ENCODE measurements around the gene CCDC6. TPM values are rescaled to one million over a fixed set of nuclear protein-coding genes. Genes with fewer than 3 reads are reported as not detected.
"Not testable (repeated sequence)": the region's sequence is repeated elsewhere in the genome, so short reads cannot be mapped to it uniquely, and the experiment has no call there.

Gene CCDC6
- total RNA-seq, 1 donor from 2014 or later = 12.7 TPM

- no peak for DNase-seq (ENCODE audit: low read depth in 2 of 2)
Measured at GRCh38 chr10:59905731-59906416, 482 bp downstream of the CCDC6 start.

GRCh38 chr10:59905066-59905730 is 1.2 kb downstream of the CCDC6 start:
- peak; percentile 37 to 61 for DNase-seq (ENCODE audit: low read depth in 2 of 2)

DNA sequence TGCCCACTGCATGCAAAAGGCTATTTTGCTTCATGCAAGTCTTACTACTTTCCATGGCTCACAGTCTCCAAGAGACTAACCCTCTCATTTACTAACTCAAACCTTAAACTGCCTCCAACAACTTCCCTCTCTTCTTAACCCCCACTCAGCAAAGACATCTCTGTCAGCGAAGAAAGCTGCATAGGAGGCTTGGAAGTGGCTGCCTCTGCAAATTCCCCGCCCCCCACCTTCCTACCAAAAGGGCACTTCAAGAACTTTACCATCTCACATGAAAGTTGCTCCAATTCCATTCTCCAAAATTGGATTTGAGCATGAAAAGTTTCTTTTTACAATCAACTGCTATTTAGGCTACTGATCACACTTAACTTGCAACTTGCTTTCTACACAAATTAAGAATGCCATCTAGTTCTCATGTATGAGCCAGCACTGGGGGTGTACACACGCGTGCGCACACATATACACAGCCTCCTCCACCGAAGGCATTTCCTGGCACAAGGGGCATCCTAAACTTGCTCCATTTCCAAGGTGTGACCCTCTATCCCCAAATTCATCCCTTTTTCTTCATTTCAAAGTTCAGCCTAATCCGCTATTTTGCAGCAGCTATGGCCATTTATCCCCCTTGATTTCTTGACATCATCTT is 1.8 kb downstream of the CCDC6 start:
- no peak for DNase-seq (ENCODE audit: low read depth in 2 of 2)

- DNase-seq (ENCODE audit: low read depth in 2 of 2) = no peak
Measured at GRCh38 chr10:59903871-59904270, 2.5 kb downstream of the CCDC6 start.

DNA sequence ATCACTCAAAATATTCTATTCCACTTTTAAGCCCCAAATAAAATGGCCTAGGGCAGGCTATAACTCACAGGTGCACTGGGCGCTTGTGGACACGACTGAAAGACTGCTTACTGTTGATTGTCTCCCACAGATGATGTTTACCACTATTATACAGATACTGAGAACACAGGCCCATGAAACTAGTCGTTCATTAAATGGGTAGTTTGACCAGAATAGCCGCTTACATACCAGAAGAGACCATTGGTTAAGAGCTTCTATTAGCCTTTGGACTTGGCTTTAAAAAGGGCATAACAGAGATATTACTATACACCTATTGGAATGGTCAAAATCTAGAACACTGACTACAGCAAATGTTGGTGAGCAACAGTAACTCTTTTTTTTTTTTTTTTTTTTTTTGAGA is 4.3 kb downstream of the CCDC6 start:
- DNase-seq (ENCODE audit: low read depth in 2 of 2) = no peak

- DNase-seq (ENCODE audit: low read depth in 2 of 2) = no peak
Measured at GRCh38 chr10:59901470-59901869, 4.9 kb downstream of the CCDC6 start.

DNA sequence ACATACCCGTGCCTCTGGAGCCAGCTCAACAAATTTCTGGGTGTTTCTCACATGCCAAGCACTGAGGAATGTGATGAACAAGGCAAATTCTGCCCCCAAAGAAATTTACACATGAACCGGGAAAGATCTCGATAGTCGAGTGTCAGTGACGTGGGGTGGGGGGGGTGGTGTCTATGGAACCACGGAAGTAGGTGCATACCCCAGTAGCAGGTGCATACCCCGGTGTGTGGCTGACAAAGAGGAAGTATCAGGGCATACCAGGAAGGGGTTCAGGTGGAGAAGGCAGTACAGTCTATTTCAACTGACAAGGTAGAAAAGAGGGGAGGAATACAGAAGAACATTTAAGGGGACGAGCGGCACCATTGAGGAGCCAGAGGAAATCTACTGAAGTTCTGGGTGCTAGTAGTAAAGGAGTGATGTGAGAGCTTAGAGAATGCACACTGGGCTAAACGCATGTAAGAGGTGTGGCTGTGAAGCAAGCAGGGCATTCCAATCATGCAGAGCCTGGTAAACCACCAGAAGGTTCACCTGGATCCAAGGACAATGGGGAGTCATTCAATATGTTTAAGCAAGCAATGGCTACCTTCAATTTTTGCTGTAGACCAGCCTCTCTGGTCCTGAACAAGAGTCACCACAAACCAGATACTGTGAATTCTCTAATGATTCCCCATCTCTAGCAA is 6.2 kb downstream of the CCDC6 start:
- no peak for DNase-seq (ENCODE audit: low read depth in 2 of 2)

GRCh38 chr10:59898125-59898835 is 8.1 kb downstream of the CCDC6 start:
- no peak for DNase-seq (ENCODE audit: low read depth in 2 of 2)

- no peak for DNase-seq (ENCODE audit: low read depth in 2 of 2)
Measured at GRCh38 chr10:59896191-59896590, 10.2 kb downstream of the CCDC6 start.

- peak in 1 of 2 donors; percentile 46 for DNase-seq (ENCODE audit: low read depth in 2 of 2)
Measured at GRCh38 chr10:59895629-59896116, 10.7 kb downstream of the CCDC6 start.

- peak in 1 of 2 donors; percentile 12 for DNase-seq (ENCODE audit: low read depth in 2 of 2)
Measured at GRCh38 chr10:59894114-59894513, 12.2 kb downstream of the CCDC6 start.

DNA sequence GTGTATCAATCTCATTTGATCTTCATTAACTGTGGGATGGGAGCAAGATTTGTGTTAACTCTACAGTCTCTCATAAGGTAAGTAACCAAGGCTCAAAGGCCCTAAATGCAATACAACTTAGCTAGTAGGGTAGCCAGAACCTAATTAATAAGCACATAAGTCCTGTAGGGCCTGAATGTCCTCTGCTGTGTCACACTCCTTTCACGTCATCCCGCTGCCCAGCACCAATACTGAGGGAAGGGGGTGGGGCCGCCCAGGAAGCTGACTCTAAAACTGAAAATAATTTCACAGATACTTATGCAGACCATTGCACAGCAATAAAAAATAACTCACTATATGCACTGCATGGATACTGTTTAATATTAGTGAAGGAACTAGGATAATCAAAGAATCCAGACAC is 13.7 kb downstream of the CCDC6 start:
- no peak for DNase-seq (ENCODE audit: low read depth in 2 of 2)

GRCh38 chr10:59891936-59892335 is 14.4 kb downstream of the CCDC6 start:
- DNase-seq (ENCODE audit: low read depth in 2 of 2) = no peak

- DNase-seq (ENCODE audit: low read depth in 2 of 2) = no peak
Measured at GRCh38 chr10:59891349-59891748, 15.0 kb downstream of the CCDC6 start.

- DNase-seq (ENCODE audit: low read depth in 2 of 2) = peak in 1 of 2 donors; percentile 19
Measured at GRCh38 chr10:59888781-59889435, 17.4 kb downstream of the CCDC6 start.

DNA sequence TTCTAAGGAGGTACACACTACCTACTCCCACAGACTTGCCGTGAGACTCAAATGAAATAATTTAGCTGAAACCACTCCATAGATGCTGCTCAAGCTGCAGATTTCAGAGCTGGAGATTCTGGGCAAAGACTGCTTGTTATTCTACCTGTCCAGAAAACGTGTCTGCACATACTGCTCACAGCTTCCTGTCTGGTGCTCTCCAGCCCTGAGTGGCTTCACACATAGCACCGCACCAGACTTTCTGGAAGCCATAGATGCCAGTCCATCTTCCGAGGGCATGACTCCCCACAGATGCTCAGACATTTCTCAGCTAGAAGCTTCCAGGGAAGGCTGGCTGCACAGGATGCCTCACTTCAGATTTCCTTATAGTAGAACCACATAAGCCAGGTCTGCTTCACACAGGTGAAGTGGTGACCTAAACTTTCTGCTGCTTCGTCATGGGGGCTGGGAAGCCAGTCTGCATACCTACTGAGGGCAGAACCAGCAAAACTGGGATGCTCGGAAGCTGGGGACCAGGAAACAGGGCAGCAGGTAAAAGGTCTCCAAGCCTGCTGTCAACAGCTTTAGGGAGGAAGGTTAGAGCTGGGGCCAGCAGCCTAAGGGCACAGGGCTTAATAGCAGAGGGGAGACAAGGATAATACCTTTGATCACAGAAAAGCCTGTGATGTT is 18.2 kb downstream of the CCDC6 start:
- no peak for DNase-seq (ENCODE audit: low read depth in 2 of 2)

DNA sequence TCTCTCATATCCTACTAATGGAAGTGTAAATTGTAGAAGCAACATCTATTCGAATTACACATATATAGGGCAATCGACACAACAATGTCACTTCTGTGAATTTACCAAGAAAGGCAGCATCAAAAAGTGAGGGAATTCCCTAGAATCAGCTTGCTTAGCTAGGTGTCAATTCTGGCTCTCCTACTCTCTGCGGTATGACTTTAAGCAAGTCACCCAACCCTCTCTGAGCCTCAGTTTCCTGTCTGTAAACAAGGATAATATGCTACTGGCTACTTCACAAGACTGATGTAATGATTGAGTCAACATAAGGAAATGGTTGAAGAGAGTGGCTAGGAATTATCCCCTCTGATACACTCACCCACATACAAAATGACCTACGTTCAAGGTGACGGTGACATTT is 19.4 kb downstream of the CCDC6 start:
- DNase-seq (ENCODE audit: low read depth in 2 of 2) = peak in 1 of 2 donors; percentile 63

- DNase-seq (ENCODE audit: low read depth in 2 of 2) = no peak
Measured at GRCh38 chr10:59885430-59886134, 20.8 kb downstream of the CCDC6 start.

- DNase-seq (ENCODE audit: low read depth in 2 of 2) = not testable (repeated sequence)
Measured at GRCh38 chr10:59884893-59885292, 21.5 kb downstream of the CCDC6 start.

DNA sequence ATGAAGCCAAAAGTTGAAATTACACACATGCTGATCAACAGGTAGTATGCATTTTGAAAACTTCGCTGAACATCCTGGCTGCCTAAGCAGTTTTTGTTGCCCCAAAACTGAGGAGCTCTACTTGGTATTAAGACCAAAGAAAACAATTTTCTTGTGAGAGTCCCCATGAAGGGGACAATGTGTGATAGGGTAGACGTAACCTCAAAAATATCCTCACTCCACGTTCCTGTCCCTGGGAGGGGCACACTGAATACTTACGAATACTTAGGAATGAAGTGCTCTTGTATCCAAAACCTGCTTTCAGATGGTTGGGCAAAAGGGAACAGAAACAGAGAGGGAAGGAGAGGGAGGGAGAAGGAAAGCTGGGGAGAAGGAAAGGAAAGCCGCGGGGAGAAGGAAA is 24.7 kb downstream of the CCDC6 start:
- no peak for DNase-seq (ENCODE audit: low read depth in 2 of 2)
